HL-60 (cell line): Measurements from ENCODE around the gene MORC4.

Experiments
- DNase-seq, 2 experiments: peaks; one replicate each; pipeline ENCODE4 v3.0.0-alpha.2; 2010 to 2020; ENCODE audit warnings: low read depth in 1 of 2, low spot score in 1 of 2
- H3K27ac ChIP-seq: fragments of 250-450 bp; sonication (Bioruptor Pico); replicated peaks from 2 replicates; pipeline ENCODE4 v1.5.1; 2020; ENCODE audit warnings: mild to moderate bottlenecking, moderate library complexity
- H3K27me3 ChIP-seq: fragments of 250-450 bp; sonication (Bioruptor Pico); 2 replicates; pipeline ENCODE4 v1.5.1; 2021; ENCODE audit warnings: mild to moderate bottlenecking, moderate library complexity; ENCODE audit not compliant: insufficient read depth, poor library complexity, severe bottlenecking
- H3K4me3 ChIP-seq: replicated peaks from 2 replicates; pipeline ENCODE4 v1.5.1; 2011; ENCODE audit warnings: mild to moderate bottlenecking, control low read depth, low read length; ENCODE audit not compliant: insufficient read depth
- GABPA ChIP-seq: IDR thresholded peaks from 2 replicates; pipeline ENCODE4 v1.6.1; 2012; ENCODE audit warnings: low read depth
- POLR2AphosphoS5 ChIP-seq: IDR thresholded peaks from 2 replicates; pipeline ENCODE4 v1.6.1; 2012; ENCODE audit warnings: low read depth
- SPI1 ChIP-seq: IDR thresholded peaks from 2 replicates; pipeline ENCODE4 v1.6.1; 2012; ENCODE audit warnings: low read depth, mild to moderate bottlenecking, borderline replicate concordance
- TF ChIP-seq, protein P1 (sequence below): IDR thresholded peaks from 2 replicates; pipeline ENCODE4 v1.6.1; 2012; ENCODE audit warnings: low read depth; ENCODE audit not compliant: insufficient replicate concordance
- TF ChIP-seq, protein P2 (sequence below): IDR thresholded peaks from one replicate; pipeline ENCODE4 v1.5.1; 2011; ENCODE audit warnings: low read length, control low read depth, inconsistent platforms; ENCODE audit not compliant: insufficient read depth

MORC4 gene

DNA sequence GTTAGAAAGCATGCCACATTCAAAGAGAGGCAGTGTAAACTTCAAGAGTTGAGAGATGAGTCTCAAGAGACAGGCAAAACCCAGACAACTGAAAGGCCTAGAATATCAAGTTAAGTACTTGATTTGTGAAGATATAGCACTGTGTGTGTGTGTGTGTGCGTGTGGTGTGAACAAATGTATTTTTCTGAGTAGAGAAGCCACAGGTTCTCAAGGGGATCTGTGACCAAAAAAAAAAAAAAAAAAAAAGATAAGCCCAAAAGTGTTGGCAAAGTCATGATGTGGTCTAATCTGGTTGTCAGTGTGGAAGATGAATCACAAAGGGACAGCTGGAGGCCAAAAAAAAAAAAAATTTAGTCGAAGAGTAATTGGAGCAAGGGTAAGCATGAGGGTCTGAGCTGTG, 100.7 kb downstream of the MORC4 start:
- Histone ChIP-seq H3K27me3 (no peaks in the 10 kb centered on the region), H3K27ac (no peak overlapping the region), H3K4me3 (no peak overlapping the region)
- TF ChIP-seq GABPA (no peak), POLR2AphosphoS5 (no peak), SPI1 (no peak)
- TF ChIP-seq, protein P1, sequence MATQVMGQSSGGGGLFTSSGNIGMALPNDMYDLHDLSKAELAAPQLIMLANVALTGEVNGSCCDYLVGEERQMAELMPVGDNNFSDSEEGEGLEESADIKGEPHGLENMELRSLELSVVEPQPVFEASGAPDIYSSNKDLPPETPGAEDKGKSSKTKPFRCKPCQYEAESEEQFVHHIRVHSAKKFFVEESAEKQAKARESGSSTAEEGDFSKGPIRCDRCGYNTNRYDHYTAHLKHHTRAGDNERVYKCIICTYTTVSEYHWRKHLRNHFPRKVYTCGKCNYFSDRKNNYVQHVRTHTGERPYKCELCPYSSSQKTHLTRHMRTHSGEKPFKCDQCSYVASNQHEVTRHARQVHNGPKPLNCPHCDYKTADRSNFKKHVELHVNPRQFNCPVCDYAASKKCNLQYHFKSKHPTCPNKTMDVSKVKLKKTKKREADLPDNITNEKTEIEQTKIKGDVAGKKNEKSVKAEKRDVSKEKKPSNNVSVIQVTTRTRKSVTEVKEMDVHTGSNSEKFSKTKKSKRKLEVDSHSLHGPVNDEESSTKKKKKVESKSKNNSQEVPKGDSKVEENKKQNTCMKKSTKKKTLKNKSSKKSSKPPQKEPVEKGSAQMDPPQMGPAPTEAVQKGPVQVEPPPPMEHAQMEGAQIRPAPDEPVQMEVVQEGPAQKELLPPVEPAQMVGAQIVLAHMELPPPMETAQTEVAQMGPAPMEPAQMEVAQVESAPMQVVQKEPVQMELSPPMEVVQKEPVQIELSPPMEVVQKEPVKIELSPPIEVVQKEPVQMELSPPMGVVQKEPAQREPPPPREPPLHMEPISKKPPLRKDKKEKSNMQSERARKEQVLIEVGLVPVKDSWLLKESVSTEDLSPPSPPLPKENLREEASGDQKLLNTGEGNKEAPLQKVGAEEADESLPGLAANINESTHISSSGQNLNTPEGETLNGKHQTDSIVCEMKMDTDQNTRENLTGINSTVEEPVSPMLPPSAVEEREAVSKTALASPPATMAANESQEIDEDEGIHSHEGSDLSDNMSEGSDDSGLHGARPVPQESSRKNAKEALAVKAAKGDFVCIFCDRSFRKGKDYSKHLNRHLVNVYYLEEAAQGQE, result no peak
- TF ChIP-seq, protein P2, sequence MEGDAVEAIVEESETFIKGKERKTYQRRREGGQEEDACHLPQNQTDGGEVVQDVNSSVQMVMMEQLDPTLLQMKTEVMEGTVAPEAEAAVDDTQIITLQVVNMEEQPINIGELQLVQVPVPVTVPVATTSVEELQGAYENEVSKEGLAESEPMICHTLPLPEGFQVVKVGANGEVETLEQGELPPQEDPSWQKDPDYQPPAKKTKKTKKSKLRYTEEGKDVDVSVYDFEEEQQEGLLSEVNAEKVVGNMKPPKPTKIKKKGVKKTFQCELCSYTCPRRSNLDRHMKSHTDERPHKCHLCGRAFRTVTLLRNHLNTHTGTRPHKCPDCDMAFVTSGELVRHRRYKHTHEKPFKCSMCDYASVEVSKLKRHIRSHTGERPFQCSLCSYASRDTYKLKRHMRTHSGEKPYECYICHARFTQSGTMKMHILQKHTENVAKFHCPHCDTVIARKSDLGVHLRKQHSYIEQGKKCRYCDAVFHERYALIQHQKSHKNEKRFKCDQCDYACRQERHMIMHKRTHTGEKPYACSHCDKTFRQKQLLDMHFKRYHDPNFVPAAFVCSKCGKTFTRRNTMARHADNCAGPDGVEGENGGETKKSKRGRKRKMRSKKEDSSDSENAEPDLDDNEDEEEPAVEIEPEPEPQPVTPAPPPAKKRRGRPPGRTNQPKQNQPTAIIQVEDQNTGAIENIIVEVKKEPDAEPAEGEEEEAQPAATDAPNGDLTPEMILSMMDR, result no peak
- DNase-seq, result no peak

DNA sequence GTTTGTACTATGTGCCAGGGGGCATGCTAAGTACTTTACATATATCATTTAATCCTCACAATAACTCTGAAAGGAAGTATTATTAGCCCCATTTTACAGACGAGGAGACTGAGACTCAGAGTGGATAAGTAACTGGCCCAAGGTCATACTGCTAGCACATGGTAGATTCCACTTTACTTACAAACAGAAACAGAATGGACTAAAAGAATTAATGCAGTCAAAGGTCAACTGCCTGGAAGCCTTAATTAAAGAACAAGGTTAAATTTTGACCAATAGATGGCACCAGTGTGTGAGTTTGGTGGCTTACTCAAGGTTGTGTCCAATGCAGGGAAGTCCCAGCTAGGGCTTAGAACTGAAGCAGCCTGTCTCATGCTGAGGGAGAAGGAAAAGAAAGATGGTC, 101.5 kb downstream of the MORC4 start:
- no peak for TF ChIP-seq POLR2AphosphoS5
- TF ChIP-seq, protein P1, result no peak
- TF ChIP-seq SPI1, result no peak
- TF ChIP-seq, protein P2, result no peak
- no peak for TF ChIP-seq GABPA
- peak; percentile 3 to 31 for DNase-seq
- Histone ChIP-seq H3K4me3 (no peak overlapping the region), H3K27me3 (no peaks in the 10 kb centered on the region), H3K27ac (no peak overlapping the region)

DNA sequence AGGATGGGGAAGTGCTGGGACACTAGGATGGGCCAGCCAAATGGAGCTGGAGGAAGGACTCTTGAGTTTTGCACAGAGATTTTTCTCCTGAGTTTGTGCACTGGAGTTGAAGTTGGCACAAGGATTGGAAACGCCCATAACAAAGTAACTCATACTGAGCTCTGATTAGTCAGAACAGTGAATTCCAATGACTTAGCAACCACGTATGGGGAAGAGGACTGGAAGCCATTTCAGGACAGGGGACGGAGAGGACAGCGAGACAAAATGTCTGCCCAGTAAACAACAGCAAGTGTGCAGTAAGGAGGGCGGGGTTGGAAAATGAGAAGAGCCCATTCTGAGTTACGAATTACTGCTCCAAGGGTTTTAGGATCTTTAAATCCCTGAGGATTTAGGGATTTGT, 102.8 kb downstream of the MORC4 start:
- TF ChIP-seq GABPA (no peak), SPI1 (no peak), POLR2AphosphoS5 (no peak)
- TF ChIP-seq, protein P1, result no peak
- TF ChIP-seq, protein P2, result no peak
- no peaks in the 10 kb centered on the region for H3K27me3 ChIP-seq
- no peak for DNase-seq
- H3K27ac ChIP-seq, result no peak overlapping the region
- H3K4me3 ChIP-seq, result no peak overlapping the region
